ENCODE results near the gene FAAH.

The FAAH gene

DNA sequence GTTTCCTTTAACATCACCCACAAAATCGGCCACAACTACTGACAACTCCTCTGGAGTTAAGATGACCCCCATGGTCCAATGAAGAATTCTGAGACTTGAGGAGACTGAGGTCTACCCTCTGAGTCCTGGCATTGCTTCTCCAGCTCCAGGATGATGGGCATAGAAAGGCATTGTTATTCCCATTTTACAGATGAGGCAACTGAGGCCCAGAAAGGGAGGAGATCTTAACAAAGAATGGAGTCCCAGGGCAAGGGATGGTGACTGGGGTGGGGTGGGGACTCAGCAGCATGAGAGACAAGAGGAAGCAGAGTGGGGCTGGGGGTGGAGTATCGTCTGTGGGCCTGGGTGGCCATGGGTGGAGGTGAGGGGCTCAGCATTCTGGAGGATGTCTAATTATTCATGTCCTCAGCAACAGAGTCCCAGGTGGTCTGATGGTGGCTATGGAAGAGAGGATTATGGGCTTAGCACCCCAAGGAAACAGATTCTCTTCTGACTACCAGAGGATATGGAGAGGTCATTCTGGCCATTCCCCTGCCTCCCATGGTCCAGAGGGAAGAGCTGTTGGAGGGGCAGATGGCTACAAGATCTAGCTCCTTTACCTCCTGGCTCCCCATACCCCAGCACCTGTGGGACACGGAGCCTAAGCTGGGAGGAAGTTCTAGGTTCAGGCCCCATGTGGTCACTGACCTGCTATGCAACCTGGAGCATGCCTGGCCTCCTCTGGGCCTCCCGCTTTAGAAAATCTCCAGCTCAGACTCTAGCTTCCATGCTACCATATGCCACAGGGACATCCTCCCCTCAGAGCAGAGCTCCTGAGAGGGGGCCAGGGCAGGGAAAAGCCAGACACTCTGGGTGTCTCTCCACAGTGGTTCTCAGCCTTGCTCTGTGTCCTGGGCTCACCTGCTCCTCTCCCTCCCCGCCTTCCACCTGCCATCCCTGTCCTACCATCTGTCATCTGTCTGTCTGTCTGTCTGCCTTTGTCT lies 58.1 kb downstream of the FAAH start:
- TF ChIP-seq ZFX (IDR thresholded peaks at IDR 0.05; ENCODE audit: borderline replicate concordance) = no peak
- TF ChIP-seq, protein P1, sequence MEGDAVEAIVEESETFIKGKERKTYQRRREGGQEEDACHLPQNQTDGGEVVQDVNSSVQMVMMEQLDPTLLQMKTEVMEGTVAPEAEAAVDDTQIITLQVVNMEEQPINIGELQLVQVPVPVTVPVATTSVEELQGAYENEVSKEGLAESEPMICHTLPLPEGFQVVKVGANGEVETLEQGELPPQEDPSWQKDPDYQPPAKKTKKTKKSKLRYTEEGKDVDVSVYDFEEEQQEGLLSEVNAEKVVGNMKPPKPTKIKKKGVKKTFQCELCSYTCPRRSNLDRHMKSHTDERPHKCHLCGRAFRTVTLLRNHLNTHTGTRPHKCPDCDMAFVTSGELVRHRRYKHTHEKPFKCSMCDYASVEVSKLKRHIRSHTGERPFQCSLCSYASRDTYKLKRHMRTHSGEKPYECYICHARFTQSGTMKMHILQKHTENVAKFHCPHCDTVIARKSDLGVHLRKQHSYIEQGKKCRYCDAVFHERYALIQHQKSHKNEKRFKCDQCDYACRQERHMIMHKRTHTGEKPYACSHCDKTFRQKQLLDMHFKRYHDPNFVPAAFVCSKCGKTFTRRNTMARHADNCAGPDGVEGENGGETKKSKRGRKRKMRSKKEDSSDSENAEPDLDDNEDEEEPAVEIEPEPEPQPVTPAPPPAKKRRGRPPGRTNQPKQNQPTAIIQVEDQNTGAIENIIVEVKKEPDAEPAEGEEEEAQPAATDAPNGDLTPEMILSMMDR (IDR thresholded peaks at IDR 0.05) = no peak
- H3K27ac ChIP-seq = no peak overlapping the region

DNA sequence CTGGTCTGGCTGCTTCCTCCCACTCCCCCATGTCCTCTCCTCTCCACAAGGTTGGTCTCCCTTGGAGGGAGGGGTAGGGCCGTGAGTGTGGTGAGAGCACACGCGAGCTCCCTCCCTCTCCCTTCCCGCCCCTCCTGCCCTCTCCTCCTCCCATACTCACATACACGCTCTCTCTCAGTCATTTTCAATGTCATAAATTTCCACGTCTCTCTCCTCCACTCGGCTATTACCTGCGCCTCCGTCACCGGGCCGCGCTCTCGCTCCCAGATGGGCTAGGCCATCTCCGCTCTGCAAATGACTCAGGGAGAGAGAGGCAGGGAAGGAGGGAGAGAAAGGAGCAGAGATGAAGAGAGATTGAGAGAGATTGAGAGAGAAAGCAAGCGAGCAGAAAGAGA lies 58.8 kb downstream of the FAAH start:
- TF ChIP-seq, protein P1 (IDR thresholded peaks at IDR 0.05) = no peak
- no peak for TF ChIP-seq ZFX (IDR thresholded peaks at IDR 0.05; ENCODE audit: borderline replicate concordance)
- H3K27ac ChIP-seq = no peak overlapping the region

DNA sequence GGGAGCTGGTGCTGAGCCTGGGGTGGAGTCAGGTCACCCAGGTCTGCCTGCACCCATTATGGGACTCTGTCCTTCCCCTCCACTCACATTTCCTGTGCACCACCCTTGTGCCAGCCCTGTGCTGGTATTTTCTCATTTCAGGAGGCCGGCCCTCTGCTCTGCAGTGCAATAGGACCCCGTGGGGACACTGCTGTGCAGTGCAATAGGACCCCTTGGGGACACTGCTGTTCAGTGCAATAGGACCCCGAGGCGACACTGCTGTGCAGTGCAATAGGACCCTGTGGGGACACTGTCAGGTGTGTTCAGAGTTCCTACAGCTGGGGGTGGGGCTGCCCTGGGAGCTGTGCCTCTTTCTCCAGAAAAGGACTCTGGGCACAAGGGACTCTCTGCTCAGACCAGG lies 59.3 kb downstream of the FAAH start:
- H3K27ac ChIP-seq = no peak overlapping the region
- TF ChIP-seq, protein P1 (IDR thresholded peaks at IDR 0.05) = no peak
- no peak for TF ChIP-seq ZFX (IDR thresholded peaks at IDR 0.05; ENCODE audit: borderline replicate concordance)

DNA sequence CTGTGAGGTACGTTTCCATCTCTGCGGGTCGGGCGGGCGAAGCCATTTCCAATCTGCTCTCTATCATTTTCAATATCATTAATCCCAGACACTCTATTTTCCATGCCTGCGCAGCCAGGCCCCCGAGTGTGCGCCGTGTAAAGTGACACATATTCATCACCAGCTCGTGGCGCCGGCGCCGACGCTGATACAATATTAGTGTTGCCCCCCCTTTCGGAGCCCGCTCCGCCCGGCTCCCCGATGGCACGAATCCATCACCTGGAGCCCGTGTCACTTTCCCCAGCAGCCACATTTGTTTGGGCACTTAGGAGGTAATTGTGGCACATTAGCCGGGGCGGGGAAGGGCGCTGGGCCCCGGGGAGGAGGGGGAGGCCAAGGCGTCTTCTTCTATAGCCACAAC lies 61.8 kb downstream of the FAAH start:
- no peak for TF ChIP-seq ZFX (IDR thresholded peaks at IDR 0.05; ENCODE audit: borderline replicate concordance)
- TF ChIP-seq, protein P1 (IDR thresholded peaks at IDR 0.05) = no peak
- H3K27ac ChIP-seq = no peak overlapping the region

DNA sequence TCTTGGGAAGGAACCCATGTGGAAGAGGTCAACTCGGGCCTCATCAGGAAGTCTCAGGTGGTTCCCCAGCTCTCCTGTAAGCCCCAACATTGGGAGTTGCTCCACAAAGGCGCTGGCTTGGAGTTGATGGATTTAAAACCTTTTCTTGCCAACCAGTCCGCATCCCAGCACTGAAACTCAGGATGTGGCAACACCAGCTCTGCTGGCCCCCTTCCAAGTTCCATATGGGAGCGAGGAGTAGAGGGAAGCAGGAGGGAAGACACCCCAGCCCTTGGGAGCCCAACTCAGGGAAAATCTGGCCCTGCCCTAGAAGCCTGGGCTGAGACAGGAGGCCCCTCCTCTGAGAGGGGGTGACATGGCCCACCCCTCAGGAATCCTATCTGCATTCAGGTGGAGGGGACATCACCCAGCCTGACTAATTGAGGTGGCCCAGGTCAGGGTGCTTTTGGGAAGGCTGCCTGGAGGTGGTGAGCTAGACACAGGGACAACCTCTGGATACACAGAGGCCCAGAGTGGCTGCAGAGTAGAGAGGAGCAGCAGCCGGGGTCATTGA lies 62.4 kb downstream of the FAAH start:
- TF ChIP-seq ZFX (IDR thresholded peaks at IDR 0.05; ENCODE audit: borderline replicate concordance) = no peak
- TF ChIP-seq, protein P1 (IDR thresholded peaks at IDR 0.05) = no peak
- no peak overlapping the region for H3K27ac ChIP-seq

DNA sequence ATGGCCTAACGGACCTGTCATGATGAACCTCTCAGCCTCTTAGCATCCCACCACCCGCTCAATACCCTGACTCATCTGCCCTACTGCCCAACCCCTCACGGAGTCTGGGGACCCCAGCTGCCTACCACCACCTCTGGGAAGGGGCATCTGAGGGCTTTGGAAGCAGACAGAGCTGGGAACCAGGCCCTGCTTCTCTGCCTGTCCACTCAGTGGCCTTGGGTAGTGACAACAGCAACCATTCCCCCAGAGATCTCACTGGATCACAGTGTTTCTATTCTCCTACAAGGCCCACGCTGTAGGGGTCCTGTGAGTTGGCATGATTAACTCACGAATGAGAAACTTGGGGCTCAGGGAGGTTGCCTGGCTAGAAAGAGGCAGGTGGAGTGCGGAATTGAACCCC lies 63.1 kb downstream of the FAAH start:
- TF ChIP-seq, protein P1 (IDR thresholded peaks at IDR 0.05) = no peak
- H3K27ac ChIP-seq = no peak overlapping the region

DNA sequence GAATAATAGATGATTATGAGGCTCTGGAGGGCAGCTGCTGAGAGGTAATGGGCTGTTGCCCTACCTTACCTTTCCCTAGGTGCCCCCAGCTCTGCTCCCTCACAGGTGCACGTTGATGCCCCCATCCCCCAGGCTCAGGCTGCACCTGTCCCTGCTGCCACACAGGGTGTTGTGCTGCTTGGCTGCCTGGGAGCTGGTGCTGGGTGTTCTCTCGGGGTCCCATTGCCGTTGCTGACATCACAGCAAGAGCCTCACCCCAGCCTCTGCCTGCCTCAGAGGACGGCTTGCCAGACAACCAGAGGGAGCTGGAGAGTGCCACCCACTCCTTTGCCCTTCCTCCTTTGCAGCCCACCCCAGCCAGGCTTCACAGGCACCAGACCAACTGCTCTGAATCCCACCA lies 64.1 kb downstream of the FAAH start:
- H3K27ac ChIP-seq = no peak overlapping the region
- TF ChIP-seq, protein P1 (IDR thresholded peaks at IDR 0.05) = no peak
- no peak for TF ChIP-seq ZFX (IDR thresholded peaks at IDR 0.05; ENCODE audit: borderline replicate concordance)
